ENCODE data around the gene B3GAT3.
"Not testable (repeated sequence)": the region's sequence is repeated elsewhere in the genome, so short reads cannot be mapped to it uniquely, and the experiment has no call there.

The B3GAT3 gene

GRCh38 chr11:62621567-62622470 lies at the start of gene B3GAT3:
B3GAT3 (minus strand) TSS chr11:62621986; CDS start chr11:62621947, 39 bp downstream.
- DNase-seq: peak; percentile 96

DNA sequence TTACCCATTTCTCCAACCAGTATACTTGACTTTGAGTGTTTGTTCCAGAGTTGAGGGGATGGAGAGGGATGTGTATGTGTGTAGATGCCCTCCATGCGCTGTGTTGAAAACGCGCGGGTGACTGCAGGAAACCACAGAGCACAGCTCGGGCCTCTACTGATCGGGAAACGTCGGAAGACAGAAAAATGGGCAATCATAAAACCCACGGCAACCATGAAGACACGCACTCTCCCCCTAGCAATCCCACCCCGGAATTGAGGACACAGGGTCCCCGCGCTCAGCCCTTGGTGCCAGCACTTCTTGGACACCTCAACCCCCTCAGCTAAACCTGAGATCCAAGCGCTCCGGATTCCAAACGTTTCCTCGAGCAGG lies 49.4 kb upstream of the B3GAT3 start:
- peak; percentile 66 for DNase-seq

- DNase-seq: no peak
Measured at GRCh38 chr11:62669420-62670161, 47.8 kb upstream of the B3GAT3 start.

GRCh38 chr11:62667460-62667859 lies 45.7 kb upstream of the B3GAT3 start:
- no peak for DNase-seq

GRCh38 chr11:62666259-62666926 lies 44.6 kb upstream of the B3GAT3 start:
- no peak for DNase-seq

GRCh38 chr11:62665599-62666258 lies 43.9 kb upstream of the B3GAT3 start:
- DNase-seq: no peak

- peak; percentile 90 for DNase-seq
Measured at GRCh38 chr11:62665075-62665598, 43.4 kb upstream of the B3GAT3 start, which contains the start of the genes C11orf98 and CSKMT. C11orf98 (minus strand) TSS chr11:62665210; CDS start chr11:62665169, 41 bp downstream. CSKMT (plus strand) TSS chr11:62665312; CDS start chr11:62665880, 568 bp downstream.

DNA sequence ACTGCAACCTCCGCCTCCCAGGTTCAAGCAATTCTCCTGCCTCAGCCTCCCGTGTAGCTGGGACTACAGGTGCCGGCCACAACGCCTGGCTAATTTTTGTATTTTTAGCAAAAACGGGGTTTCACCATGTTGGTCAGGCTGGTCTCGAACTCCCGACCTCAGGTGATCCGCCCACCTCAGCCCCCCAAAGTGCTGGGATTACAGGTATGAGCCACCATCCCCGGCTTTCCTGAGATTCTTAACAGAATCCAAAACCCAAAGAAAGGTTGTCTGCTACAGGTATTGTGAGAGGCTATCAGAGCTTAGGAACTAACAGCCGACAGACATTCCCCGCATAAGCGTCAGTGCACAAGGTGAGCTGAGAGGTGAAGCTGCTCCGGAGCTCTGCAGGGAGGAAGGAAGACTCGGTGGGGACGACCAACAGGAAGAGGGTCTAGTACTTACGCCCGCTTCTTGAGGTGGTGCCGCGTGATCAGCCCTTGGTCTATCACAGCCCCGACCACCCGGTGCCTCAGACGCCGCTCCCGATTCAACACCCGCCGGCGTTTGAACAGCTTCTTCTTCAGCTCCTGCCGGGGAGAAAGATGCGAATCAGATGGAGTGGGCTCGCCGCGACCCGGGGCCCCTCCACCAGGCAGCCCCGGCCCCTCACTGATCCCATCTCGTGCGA lies 42.8 kb upstream of the B3GAT3 start:
- DNase-seq: peak; percentile 76

- no peak for DNase-seq
Measured at GRCh38 chr11:62656796-62657429, 35.1 kb upstream of the B3GAT3 start.

DNA sequence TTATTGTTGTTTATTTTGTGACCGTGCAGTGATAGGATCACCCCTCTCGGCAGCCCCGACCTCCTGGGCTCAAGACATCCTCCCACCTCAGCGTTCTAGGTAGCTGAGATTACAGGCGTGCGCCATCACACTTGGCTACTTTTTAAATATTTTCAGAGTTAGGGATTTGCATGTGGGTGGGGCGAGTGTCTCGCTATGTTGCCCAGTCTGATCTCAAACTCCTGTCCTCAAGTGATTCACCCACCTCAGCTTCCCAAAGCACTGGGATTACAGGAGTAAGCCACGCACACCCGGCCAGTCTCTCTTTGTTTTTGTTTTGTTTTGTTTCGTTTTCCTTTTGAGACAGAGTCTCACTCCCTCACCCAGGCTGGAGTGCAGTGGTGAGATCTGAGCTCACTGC lies 32.5 kb upstream of the B3GAT3 start:
- DNase-seq: no peak

- DNase-seq: no peak
Measured at GRCh38 chr11:62652161-62653006, 30.6 kb upstream of the B3GAT3 start.

GRCh38 chr11:62650283-62650682 lies 28.5 kb upstream of the B3GAT3 start:
- not testable (repeated sequence) for DNase-seq

GRCh38 chr11:62649486-62649885 lies 27.7 kb upstream of the B3GAT3 start:
- no peak for DNase-seq

- DNase-seq: no peak
Measured at GRCh38 chr11:62648967-62649364, 27.2 kb upstream of the B3GAT3 start.

GRCh38 chr11:62648185-62648966 lies 26.6 kb upstream of the B3GAT3 start:
- no peak for DNase-seq

GRCh38 chr11:62647609-62648005 lies 25.8 kb upstream of the B3GAT3 start:
- DNase-seq: no peak

GRCh38 chr11:62646825-62647608 lies 25.2 kb upstream of the B3GAT3 start:
- no peak for DNase-seq

DNA sequence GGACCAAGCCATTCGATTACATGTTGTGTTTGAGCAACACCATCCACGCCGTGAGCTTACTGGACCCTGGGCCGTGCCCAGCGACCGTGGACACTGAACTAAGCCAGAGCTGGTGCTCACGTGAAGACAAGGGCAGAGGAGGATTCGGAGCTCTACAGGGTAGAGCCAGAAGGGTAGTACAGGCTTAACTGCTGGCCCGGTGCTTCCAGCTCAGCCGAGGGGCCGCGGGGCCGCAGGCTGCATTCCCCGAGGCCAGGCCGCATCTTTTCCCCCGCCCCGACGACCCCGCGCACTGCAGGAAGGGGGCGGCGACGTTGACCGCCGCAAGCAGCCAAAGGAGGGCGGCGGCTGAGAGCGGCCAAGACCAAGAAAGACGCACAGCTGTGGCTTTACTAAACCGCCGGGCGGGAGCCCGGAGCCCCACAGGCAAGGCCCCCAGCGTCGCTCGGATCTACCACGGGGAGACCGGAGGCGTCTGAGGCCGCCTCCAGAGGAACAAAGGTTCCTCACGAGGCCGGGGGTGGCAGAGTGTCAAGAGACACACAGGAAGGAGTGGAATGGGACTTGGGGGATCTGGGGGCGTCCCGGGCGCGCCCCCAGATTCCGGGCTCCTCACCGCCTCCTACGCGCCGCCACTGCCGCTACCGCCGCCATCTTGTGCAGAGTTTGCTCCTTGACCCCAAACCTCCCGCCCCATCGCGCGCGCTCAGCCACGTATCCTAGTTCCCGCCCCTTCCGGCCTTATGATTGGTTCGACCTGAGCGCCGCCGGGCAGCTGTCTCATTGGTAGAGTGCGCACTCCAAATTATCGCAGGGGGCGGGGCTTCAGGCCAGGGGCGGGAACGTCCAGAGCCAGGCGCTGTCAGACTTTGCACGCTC lies 24.4 kb upstream of the B3GAT3 start, which contains the start of gene GANAB:
TSS of gene GANAB (minus strand) at position 668 of the 879 bp plus-strand sequence. CDS start at position 654, 14 bp downstream.
- DNase-seq: peak; percentile 99
